AG08396 (cell line): Measurements from ENCODE around the gene HOXD12.

Experiments
- DNase-seq: peaks from one replicate; pipeline ENCODE4 v3.0.0; 2012; ENCODE audit warnings: low spot score, mixed read lengths

The HOXD12 gene

GRCh38 chr2:176081376-176081836, 18.2 kb upstream of the HOXD12 start:
- no peak for DNase-seq

GRCh38 chr2:176081837-176082524, 17.6 kb upstream of the HOXD12 start:
- no peak for DNase-seq

- DNase-seq: no peak
These were observed 17.1 kb upstream of the HOXD12 start for GRCh38 chr2:176082525-176082823.

- DNase-seq: no peak
These were observed 16.5 kb upstream of the HOXD12 start for GRCh38 chr2:176082824-176083751.

- no peak for DNase-seq
These were observed 15.8 kb upstream of the HOXD12 start, which contains the start of gene EVX2 for GRCh38 chr2:176083796-176084261. Gene EVX2 (minus strand): TSS chr2:176083962. CDS start chr2:176083776, 186 bp downstream.

- DNase-seq: no peak
These were observed 14.9 kb upstream of the HOXD12 start for GRCh38 chr2:176084611-176085119.

- no peak for DNase-seq
These were observed 14.3 kb upstream of the HOXD12 start for GRCh38 chr2:176085120-176085788.

GRCh38 chr2:176085861-176086771, 13.5 kb upstream of the HOXD12 start:
- no peak for DNase-seq

GRCh38 chr2:176087330-176088047, 12.1 kb upstream of the HOXD12 start:
- DNase-seq: no peak

GRCh38 chr2:176088048-176088936, 11.3 kb upstream of the HOXD12 start:
- peak; percentile 81 for DNase-seq

GRCh38 chr2:176088937-176089842, 10.4 kb upstream of the HOXD12 start:
- no peak for DNase-seq

GRCh38 chr2:176089843-176090395, 9.7 kb upstream of the HOXD12 start:
- DNase-seq: no peak

- DNase-seq: no peak
These were observed 8.7 kb upstream of the HOXD12 start for GRCh38 chr2:176090862-176091261.

GRCh38 chr2:176091329-176092258, 8.0 kb upstream of the HOXD12 start:
- DNase-seq: no peak

GRCh38 chr2:176092270-176093144, 7.1 kb upstream of the HOXD12 start, which contains the start of gene HOXD13:
Gene HOXD13 (plus strand): TSS chr2:176092721. CDS start chr2:176092891, 170 bp downstream.
- DNase-seq: no peak
